Inflammatory macrophage treated with lipopolysaccharide for 1 hour (primary cell): ENCODE data around the gene ARHGAP27.
A peak's percentile ranks its signal among the peaks of the same experiment; 100 is the strongest.

Experiments used
- DNase-seq, 2 donors: peaks; one replicate each; pipeline ENCODE4 v3.0.0-alpha.2; 2020 to 2022

Gene ARHGAP27

DNA sequence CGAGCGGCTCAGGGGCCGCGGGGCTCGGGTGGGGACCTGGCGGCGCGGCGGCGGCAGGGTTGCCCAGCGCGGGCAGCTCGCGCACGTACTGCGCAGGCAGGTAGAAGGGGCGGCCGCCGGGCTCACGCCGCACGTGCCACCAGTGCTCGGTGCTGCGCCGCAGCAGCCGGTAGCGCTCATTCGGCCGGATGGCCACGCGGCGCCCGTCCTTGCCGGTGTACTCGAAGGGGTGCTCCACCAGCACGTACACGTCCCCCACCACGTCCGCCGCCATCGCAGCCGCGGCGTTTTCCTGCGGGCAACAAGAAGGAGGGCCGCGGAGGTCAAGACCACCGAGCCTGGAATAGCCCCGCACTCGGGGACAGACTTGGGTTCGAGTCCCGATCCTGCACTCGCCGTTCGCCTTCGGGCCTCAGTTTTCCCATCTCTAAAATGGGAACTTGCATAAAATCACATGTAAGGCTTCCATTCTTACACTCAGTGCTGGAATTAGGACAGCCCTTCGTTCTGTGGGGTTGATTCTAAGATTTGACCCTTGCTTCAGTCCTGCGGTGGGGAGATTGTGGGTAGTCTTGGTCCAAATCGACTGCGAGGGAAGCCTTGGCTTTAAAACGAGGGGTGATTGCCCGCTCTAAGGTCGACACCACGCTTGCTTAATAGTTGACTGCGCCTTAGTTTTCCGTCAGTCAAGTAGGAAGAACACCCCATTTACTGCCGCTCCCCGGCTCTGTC, 2.5 kb downstream of the ARHGAP27 start:
- DNase-seq = no peak

DNA sequence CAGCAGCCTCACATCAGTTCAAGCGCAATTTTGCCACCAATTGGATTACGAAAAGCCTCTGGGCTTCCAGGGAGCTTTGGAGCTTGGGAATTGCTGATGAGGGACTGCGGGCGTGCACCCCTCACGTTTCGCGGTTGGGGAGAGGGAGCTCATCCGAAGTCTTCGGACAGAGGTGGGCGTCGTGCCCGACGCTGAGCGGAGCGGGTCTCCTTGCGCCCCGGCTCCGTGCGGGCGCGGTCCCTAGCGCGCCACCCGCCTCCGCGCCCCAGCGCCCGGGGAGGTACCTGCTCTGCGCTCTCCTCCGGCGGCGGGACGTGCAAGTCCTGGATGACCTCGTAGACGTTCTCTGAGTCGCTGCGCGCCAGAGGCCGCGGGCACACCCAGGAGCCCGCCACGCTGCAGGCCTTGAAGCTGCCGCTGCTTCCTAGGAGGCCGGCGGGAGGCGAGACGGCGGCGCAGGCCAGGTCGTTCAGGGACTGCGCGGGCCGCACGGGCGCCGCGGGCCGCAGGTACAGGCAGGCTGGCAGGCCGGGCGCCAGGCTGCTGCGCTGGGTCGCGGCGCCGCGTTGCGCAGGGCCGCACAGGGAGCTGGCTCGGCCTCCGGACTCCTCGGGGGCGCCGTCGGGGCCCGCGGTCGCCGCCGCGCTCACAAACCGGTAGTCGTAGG, 3.2 kb downstream of the ARHGAP27 start:
- no peak for DNase-seq

- DNase-seq = peak; percentile 62 to 63
Observed at GRCh38 chr17:45428931-45429338, 3.7 kb downstream of the ARHGAP27 start.

GRCh38 chr17:45428050-45428617, 4.5 kb downstream of the ARHGAP27 start:
- DNase-seq = peak; percentile 59 to 81

DNA sequence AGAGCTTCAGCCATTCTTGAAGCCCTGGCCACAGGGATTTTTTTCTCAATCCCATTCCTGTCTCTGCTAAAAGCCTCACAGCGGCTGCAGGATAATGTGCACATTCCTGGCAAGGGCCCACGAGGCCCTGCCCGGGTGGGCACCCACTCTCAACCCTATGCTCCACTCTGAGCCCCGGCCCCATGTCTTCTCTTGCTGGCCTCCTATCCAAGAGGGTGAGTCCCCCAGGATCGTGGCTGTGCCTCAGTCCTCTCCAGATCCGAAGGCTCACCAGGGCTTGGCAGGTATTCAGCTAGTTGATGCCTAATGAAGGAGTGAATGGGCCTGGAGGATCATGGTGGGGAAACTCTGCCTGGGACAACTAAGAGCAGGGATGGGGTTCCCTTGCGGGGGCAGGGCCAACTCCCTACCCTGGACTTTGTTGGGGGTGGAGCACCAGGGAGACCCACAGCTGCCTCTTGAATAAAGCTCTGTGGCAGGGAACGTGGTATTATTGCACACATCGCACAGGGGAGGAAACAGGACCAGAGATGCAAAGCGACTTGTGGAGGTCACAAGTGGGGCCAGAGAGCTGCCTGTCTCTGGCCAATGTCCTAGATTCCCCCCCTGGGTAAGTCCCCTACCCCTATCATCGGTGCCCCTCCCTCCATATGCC, 5.4 kb downstream of the ARHGAP27 start:
- DNase-seq = no peak

- DNase-seq = no peak
Observed at GRCh38 chr17:45426561-45426960, 6.1 kb downstream of the ARHGAP27 start.

DNA sequence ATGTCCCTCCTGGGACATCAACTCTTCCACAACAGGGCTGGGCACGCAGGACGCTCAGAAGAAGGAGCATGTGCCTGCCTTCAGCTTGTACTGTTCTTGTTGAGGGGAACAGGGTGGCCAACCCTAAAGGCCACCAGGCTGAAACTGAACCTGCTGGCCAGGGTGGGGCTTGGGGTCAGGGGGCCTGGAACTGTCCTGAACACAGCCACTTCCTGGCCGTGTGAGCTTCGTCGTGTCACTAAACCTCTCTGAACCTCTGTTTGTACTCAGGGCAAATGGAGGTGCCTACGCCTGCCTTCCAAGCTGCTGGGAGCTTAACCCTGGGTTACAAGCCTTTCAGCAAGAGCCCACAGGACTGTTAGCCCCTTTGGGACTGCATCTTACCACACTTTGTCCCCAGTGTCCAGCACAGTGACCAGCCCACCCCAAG, 6.7 kb downstream of the ARHGAP27 start:
- DNase-seq = no peak

- DNase-seq = peak in 1 of 2 donors; percentile 47
Observed at GRCh38 chr17:45425125-45425983, 7.3 kb downstream of the ARHGAP27 start.

- DNase-seq = no peak
Observed at GRCh38 chr17:45424769-45425124, 7.9 kb downstream of the ARHGAP27 start.

GRCh38 chr17:45423975-45424335, 8.7 kb downstream of the ARHGAP27 start:
- no peak for DNase-seq

DNA sequence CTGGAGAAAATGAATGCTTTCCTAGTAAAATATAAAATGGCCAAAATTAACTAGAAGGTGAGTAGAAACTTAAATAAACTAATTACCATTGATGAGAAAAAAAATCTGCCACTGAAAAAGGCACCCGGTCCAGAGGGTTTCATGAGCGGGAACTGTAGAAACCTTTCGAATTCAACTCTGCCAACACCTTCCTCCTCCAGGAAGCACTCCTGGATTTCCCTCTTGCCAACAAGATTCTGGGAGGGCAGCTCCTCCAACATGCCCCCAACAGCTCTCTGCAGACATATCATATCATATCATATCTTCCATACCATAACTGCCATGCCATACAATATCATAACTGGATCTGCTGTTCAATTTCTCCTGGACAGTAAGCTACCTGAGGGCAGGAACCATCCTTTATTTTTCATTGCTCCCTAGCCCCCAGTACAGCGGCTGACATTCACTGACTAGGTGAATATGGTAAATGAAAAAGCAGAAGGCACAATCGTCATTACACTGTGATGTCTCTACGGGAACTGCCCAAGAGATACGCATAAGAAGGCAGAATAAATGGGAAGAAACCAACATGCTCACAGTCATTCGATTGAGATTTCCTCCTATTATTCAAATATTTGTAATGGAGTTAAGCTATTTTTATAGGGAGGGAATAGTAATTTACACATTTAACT, 9.2 kb downstream of the ARHGAP27 start:
- DNase-seq = no peak

- DNase-seq = peak in 1 of 2 donors; percentile 58
Observed at GRCh38 chr17:45414990-45415881, 17.4 kb downstream of the ARHGAP27 start.

DNA sequence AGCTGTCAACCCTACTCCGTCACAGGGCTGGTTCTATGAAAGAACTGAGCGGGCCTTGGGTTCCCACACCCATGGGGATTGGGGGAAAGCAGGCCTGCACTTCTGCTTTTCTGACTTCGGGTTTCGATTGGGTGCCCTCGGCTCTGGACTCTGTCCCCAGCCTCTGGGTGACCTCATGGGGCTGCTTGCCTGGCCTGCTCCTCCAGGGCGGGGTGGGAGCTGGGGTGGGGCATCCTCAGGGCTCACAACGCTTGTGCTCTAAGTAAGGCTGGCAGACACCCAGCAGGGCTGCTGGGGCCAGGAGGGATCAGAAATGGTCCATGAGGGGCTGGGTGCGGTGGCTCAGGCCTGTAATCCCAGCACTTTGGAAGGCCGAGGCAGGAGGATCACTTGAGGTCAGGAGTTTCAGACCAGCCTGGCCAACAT, 19.2 kb downstream of the ARHGAP27 start:
- DNase-seq = peak; percentile 89 to 92

DNA sequence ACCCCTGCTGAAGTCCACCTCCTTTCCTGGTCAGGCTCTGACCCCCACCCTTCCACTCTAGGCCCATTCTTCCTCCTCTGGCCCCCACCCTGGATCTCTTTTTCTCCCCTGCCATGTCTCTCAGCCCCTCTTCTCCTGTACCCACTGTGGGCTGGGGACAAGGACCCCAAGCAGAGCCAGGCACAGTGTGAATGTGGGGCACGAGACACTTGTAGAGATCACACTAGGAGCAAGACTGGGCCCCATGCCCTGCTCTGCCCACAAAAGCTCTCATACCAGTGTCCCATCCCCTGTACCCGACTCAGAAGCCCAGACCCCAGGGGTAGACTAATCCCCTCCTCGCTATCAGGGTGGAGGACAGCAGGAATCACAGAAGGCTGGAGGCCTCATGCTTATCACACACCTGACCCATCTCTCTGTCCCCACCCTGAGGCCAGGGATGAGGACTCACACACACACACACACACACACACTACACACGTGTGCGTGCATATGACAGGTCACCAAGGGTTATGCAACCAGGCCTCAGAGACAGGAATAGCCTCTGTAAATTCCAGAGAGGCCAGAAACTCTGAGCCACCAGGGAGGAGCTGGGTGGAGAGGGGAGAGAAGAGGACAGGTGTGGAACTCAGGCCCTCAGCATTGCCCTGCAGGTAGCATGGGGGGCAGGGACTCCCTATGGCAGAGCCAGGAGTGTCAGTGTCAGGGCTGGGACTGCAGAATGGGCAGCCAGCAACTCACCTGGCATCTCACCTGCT, 21.1 kb downstream of the ARHGAP27 start:
- peak; percentile 36 to 64 for DNase-seq

GRCh38 chr17:45410144-45411091, 22.3 kb downstream of the ARHGAP27 start:
- DNase-seq = peak; percentile 52 to 59

DNA sequence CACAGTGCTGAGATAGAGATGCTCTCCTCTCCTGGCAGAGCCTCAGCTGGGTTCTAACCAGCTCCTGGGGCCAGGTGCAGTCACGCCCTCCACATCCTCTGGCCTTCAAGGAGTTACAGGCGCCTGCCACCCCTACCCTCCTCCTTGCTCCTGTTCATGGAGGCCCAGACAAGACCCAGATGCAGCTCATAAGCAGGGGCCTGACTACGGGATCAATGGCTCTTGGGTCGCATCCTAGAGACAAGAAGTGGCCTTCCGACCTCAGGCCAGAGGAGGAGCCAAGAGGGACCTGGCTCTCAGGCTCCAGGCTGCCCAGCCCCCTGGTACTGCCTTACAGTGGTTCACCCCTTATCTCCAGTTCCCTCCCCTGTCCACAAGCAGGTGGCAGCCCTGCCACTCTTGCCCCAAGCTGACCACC, 23.0 kb downstream of the ARHGAP27 start:
- no peak for DNase-seq

- DNase-seq = no peak
Observed at GRCh38 chr17:45408611-45409421, 23.9 kb downstream of the ARHGAP27 start.

GRCh38 chr17:45406107-45406506, 26.6 kb downstream of the ARHGAP27 start:
- DNase-seq = no peak
